Right atrium auricular region (tissue), 2 donors: ENCODE data around the gene XPO1. TPM values are rescaled to one million over a fixed set of nuclear protein-coding genes. Genes with fewer than 3 reads are reported as not detected.
"Not testable (repeated sequence)": the region's sequence is repeated elsewhere in the genome, so short reads cannot be mapped to it uniquely, and the experiment has no call there.

Experiments
- DNase-seq: peaks from one replicate; pipeline ENCODE4 v3.0.0-alpha.2; 2019; ENCODE audit warnings: low spot score
- H3K27ac ChIP-seq, 2 donors: fragments of 200-600 bp; sonication (generic); 1 replicate in 1 of 2; 2 replicates in 1 of 2; pipeline ENCODE4 v1.5.1; 2016 to 2019
- H3K27me3 ChIP-seq, 2 donors: fragments of 200-600 bp; sonication (generic); one replicate each; pipeline versions ENCODE4 v1.5.1 to v1.6.0; 2017 to 2019
- H3K36me3 ChIP-seq: fragments of 200-600 bp; sonication (generic); one replicate; pipeline ENCODE4 v1.5.1; 2016
- H3K4me1 ChIP-seq, 2 donors: fragments of 200-600 bp; sonication (generic); one replicate each; pipeline versions ENCODE4 v1.5.1 to v1.6.0; 2017 to 2019
- H3K4me3 ChIP-seq, 2 donors: fragments of 200-600 bp; sonication (generic); 1 replicate in 1 of 2; 2 replicates in 1 of 2; pipeline ENCODE4 v1.5.1; 2017 to 2019; ENCODE audit warnings: mild to moderate bottlenecking in 1 of 2, moderate library complexity in 1 of 2
- H3K9me3 ChIP-seq, 2 donors: fragments of 200-600 bp; sonication (generic); one replicate each; pipeline ENCODE4 v1.5.1; 2019
- CTCF ChIP-seq, 2 donors: fragments of 200-600 bp; sonication (generic); IDR thresholded peaks; one replicate each; pipeline ENCODE4 v1.5.1; 2019; ENCODE audit warnings: antibody characterized with exemption in 2 of 2
- total RNA-seq, 2 donors: library from RNA; depleted of rRNA; stranded (reverse); fragments of >200 nt; gene quantifications; one replicate each; pipeline ENCODE4 v1.1.0, GENCODE V29; 2016

XPO1 gene
- total RNA-seq, 2 donors from 2014 or later, result 44.7 to 56.1 TPM

DNA sequence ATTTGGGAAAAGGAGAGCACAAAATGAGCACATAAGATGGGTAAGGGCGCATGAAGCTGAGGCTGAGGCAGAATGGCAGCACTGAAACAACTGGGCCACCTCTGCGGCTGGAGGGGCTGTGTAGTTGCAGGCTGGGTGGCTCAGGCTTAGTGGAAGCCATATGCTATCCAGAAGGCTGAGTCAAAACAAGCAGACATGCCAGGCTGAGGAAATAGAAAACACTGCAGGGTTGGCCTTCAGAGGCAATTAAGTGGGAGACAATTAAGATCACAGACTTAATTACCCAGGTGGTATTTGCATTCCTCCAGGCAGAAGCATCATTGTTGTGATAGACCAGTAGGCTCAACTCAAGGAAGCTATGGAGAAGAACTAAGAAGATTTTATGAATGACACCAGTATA is 11.4 kb upstream of the XPO1 start:
- peak; percentile 28 for DNase-seq
- no peaks in the 10 kb centered on the region for H3K36me3 ChIP-seq
- TF ChIP-seq CTCF (IDR thresholded peaks at IDR 0.05), result no peak
- H3K4me3 ChIP-seq, result no peak overlapping the region
- no peaks in the 10 kb centered on the region for H3K9me3 ChIP-seq
- no peak overlapping the region for H3K27ac ChIP-seq
- H3K4me1 ChIP-seq, result no peaks in the 10 kb centered on the region
- H3K27me3 ChIP-seq, result no peaks in the 10 kb centered on the region

- no peaks in the 10 kb centered on the region for H3K9me3 ChIP-seq
- no peak overlapping the region for H3K27ac ChIP-seq
- no peak overlapping the region for H3K4me3 ChIP-seq
- H3K27me3 ChIP-seq, result no peaks in the 10 kb centered on the region
- H3K36me3 ChIP-seq, result no peaks in the 10 kb centered on the region
- TF ChIP-seq CTCF (IDR thresholded peaks at IDR 0.05), result no peak
- no peak for DNase-seq
- H3K4me1 ChIP-seq, result peaks cover 0 to 6% of the 10 kb centered on the region in 2 donors
These were observed 4.9 kb upstream of the XPO1 start for GRCh38 chr2:61543062-61543461.

- not testable (repeated sequence) for H3K27ac ChIP-seq, H3K9me3 ChIP-seq, DNase-seq, H3K4me3 ChIP-seq, H3K27me3 ChIP-seq, H3K36me3 ChIP-seq
- peaks cover 0 to 13% of the 10 kb centered on the region in 2 donors for H3K4me1 ChIP-seq
These were observed 2.0 kb upstream of the XPO1 start for GRCh38 chr2:61540167-61540566.

DNA sequence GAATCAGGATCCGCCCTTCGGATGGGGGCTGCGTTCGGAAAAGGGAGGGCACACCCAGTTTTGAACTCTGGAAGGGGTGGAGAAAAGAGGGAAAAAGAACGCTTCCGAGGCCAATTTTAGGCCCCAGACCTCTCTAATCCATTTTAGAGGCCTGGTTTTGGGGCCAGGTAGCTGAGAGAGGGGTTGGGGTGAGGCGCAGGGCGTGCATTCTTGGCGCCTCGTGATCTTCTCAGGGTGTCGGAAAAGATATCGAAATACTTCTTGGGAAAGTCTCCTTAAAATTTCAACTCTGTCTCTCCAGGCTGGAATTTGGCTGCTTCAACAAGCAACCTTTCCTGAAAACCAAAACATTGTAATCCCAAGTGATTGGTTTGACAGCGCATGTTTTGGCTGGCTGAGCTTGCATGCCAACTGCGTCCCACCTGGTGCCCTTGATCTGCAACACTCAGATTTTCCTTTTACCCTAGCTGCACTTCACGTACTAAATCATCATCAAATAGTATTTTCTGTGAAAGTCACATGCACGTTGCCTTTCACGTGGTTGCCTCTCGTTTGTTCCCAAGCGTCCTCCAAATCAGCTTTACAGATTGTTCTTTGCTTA is 864 bp upstream of the XPO1 start:
- Histone ChIP-seq H3K27ac (peak overlapping the region; percentile 96 to 98), H3K4me3 (peak overlapping the region; percentile 81 to 84), H3K36me3 (no peaks in the 10 kb centered on the region), H3K4me1 (peaks cover 0 to 25% of the 10 kb centered on the region in 2 donors), H3K27me3 (no peaks in the 10 kb centered on the region), H3K9me3 (no peaks in the 10 kb centered on the region)
- TF ChIP-seq CTCF (IDR thresholded peaks at IDR 0.05), result no peak
- no peak for DNase-seq

- Histone ChIP-seq H3K9me3 (no peaks in the 10 kb centered on the region), H3K27ac (peak overlapping the region; percentile 96 to 98), H3K4me1 (peaks cover 0 to 29% of the 10 kb centered on the region in 2 donors), H3K27me3 (no peaks in the 10 kb centered on the region), H3K36me3 (no peaks in the 10 kb centered on the region), H3K4me3 (peak overlapping the region; percentile 81 to 84)
- TF ChIP-seq CTCF (IDR thresholded peaks at IDR 0.05), result no peak
- DNase-seq, result no peak
These were observed 281 bp downstream of the XPO1 start for GRCh38 chr2:61537950-61538199.

DNA sequence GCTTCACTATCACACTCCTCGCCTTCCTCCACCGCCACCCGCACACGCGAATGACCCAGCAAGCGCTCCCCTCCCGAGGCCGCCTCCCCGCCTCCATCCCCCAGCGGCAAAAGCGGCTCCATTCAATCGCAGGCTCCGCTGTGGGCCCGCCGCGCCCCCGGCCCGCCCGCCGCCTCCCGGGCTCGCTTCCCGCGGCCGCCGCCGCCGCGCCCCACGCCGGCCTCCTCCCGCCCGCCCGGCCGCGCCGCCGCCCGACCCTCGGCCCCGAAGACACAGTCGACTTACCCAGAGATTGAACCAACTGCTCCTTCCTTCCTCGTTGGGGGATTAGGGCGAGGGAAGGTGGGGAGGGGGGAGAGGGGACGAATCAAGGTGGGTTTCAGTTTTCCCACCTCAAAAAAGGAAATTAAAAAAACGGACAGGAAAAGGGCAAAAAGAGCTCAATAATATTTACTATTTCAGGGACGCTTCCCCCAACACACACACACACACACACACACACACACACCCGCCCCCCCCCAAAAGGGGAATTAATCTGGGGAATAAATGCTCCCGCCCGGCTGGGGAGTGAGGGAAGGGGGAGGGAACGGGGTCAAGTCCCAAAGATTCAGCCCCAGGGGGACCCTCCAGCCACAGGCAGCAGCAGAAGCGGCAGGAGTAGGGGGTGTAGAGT is 743 bp downstream of the XPO1 start:
- Histone ChIP-seq H3K27ac (peak overlapping the region; percentile 96 to 98), H3K9me3 (no peaks in the 10 kb centered on the region), H3K36me3 (no peaks in the 10 kb centered on the region), H3K4me1 (peaks cover 0 to 29% of the 10 kb centered on the region in 2 donors), H3K4me3 (peak overlapping the region; percentile 81 to 84), H3K27me3 (no peaks in the 10 kb centered on the region)
- no peak for DNase-seq
- no peak for TF ChIP-seq CTCF (IDR thresholded peaks at IDR 0.05)
